Germinal center (tissue), 1 donor: ENCODE results near the gene AMDHD1.

Source experiments
- DNase-seq: peaks from one replicate; pipeline ENCODE4 v3.0.0; 2012; ENCODE audit warnings: mixed read lengths, low spot score

AMDHD1 gene

GRCh38 chr12:95943330-95943842, at the start of gene AMDHD1:
Gene AMDHD1 (plus strand): TSS chr12:95943331. CDS start chr12:95943399, 68 bp downstream.
- peak; percentile 74 for DNase-seq

- no peak for DNase-seq
Observed at GRCh38 chr12:95896846-95897245, 46.3 kb upstream of the AMDHD1 start.

GRCh38 chr12:95898081-95898480, 45.0 kb upstream of the AMDHD1 start:
- DNase-seq, result no peak

- DNase-seq, result no peak
Observed at GRCh38 chr12:95908573-95908972, 34.6 kb upstream of the AMDHD1 start.

- no peak for DNase-seq
Observed at GRCh38 chr12:95909871-95910270, 33.3 kb upstream of the AMDHD1 start.

- peak; percentile 52 for DNase-seq
Observed at GRCh38 chr12:95918194-95918993, 24.7 kb upstream of the AMDHD1 start.

- no peak for DNase-seq
Observed at GRCh38 chr12:95919110-95919509, 24.0 kb upstream of the AMDHD1 start.

- no peak for DNase-seq
Observed at GRCh38 chr12:95922231-95922630, 20.9 kb upstream of the AMDHD1 start.

- no peak for DNase-seq
Observed at GRCh38 chr12:95940514-95940913, 2.6 kb upstream of the AMDHD1 start.

- DNase-seq, result peak; percentile 7
Observed at GRCh38 chr12:95942101-95942523, 1.0 kb upstream of the AMDHD1 start.

- DNase-seq, result peak; percentile 94
Observed at GRCh38 chr12:95942524-95943329, 404 bp upstream of the AMDHD1 start, which contains the start of gene CCDC38. Gene CCDC38 (minus strand): TSS chr12:95942614. CDS start chr12:95936509, 6,105 bp downstream.

- DNase-seq, result no peak
Observed at GRCh38 chr12:95944108-95944704, 1.1 kb downstream of the AMDHD1 start.

- no peak for DNase-seq
Observed at GRCh38 chr12:95949477-95950206, 6.5 kb downstream of the AMDHD1 start.

GRCh38 chr12:95951515-95951914, 8.4 kb downstream of the AMDHD1 start:
- no peak for DNase-seq

- no peak for DNase-seq
Observed at GRCh38 chr12:95953000-95953399, 9.9 kb downstream of the AMDHD1 start.

- DNase-seq, result no peak
Observed at GRCh38 chr12:95955549-95956159, 12.5 kb downstream of the AMDHD1 start.

GRCh38 chr12:95956557-95957145, 13.5 kb downstream of the AMDHD1 start:
- no peak for DNase-seq

- DNase-seq, result no peak
Observed at GRCh38 chr12:95959107-95959506, 16.0 kb downstream of the AMDHD1 start.

GRCh38 chr12:95960241-95960640, 17.1 kb downstream of the AMDHD1 start:
- DNase-seq, result no peak

GRCh38 chr12:95962222-95962621, 19.1 kb downstream of the AMDHD1 start:
- no peak for DNase-seq

GRCh38 chr12:95963096-95963495, 20.0 kb downstream of the AMDHD1 start:
- no peak for DNase-seq
